GM19025 (cell line): ENCODE measurements around the gene ANKS1A.

Experiments
- ATAC-seq: cut with Tn5 transposase; IDR thresholded peaks from one replicate; pipeline ENCODE4 v1.9.1; 2021; ENCODE audit warnings: mild to moderate bottlenecking, low read depth, moderate library complexity; ENCODE audit not compliant: unreplicated experiment

Gene ANKS1A

DNA sequence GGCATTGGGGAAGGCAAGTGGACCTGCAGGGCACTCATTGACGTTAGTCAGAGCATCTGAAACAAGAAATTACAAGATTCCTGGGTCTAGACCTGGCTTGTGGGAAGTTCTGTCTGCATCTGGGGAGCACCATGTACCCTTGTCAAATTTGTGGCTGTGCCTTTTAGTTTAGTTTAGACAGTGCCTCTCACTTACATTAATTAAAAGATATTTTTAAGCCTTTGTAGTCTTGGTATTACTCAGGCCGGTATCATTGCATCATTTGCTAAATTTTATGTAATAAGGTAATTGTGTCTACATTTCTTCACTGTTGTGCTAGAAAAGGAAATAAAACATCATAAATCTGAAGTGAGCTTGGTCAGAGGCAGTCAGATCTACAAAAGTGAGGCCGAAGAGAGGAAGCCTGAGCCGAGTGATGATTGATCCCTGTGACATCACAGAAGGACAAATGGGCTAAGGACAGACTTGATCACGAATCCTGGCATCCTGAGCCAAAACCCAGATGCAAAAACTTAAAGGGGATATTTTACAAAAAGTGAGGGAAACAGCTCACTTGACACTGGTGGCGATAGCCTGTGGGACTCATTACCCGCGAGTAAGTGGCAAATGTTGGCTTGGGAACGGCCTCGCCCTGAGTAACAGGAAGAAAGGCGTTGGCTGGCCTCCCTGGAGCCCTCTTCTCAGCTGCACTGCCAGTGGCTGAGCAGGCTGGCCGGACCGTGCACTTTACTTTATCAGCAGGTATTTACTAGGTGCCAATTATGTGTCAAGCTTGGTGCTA lies 145.5 kb downstream of the ANKS1A start:
- ATAC-seq, result no peak

DNA sequence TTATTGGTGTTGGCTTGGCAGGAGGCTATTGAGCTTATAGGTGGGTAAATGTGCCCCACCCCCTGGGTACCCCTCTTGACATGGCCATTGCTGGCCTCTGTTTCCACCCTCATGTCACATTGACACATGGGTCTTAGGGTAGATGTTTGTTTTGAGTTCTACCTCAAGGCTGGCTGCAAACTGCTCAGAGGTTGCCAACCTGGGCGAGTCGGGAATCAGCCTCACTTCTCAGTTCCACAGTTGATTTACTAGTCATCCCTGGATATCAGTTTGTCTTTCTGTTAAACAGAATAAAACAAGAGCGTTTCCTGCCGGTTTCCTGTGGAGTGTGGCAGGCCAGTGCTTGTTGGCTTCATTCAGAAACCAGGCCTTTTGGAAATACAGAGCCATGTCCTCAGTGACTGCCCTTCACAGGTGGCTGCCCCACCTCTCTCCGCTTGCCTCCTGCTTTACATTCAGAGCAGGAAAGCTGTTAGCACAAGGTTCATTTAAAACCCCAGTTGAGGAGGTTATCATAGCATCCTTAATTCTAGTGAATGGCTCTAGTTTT lies 146.5 kb downstream of the ANKS1A start:
- no peak for ATAC-seq

DNA sequence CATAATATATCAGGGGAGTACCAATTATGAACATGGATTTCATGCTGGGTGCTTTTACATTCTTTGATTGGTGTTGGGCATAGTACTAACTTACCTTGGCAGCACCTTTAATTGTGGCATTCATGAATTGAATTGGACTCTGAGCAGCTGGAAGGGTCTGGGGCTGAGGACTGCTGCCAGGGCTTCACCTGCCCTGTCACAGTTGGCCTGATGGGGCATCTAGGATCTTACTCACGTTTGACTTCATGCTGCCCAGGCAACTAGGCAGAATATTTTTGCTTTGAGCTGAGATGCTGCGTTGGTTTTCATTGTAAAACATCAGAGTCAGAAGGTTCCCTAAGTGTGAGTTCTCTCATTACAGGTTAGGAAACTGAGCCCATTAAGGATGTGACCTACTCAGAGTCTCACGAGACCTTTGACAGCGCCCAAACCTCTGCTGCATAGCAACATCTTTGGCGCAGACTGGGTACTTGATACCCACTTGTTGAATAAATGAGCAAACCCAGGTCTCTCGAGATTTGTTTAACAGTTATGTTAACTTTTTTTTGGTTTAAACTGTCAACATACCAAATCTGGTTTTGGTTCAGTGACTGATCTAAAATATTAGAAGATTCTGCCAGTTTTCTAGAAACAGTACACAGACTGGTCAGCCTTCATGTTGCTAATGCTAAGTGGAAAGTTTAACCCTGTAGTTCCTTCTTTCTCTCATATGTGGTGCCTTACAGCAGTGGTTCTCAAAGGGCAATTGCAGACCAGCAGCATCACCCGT lies 147.2 kb downstream of the ANKS1A start:
- no peak for ATAC-seq

DNA sequence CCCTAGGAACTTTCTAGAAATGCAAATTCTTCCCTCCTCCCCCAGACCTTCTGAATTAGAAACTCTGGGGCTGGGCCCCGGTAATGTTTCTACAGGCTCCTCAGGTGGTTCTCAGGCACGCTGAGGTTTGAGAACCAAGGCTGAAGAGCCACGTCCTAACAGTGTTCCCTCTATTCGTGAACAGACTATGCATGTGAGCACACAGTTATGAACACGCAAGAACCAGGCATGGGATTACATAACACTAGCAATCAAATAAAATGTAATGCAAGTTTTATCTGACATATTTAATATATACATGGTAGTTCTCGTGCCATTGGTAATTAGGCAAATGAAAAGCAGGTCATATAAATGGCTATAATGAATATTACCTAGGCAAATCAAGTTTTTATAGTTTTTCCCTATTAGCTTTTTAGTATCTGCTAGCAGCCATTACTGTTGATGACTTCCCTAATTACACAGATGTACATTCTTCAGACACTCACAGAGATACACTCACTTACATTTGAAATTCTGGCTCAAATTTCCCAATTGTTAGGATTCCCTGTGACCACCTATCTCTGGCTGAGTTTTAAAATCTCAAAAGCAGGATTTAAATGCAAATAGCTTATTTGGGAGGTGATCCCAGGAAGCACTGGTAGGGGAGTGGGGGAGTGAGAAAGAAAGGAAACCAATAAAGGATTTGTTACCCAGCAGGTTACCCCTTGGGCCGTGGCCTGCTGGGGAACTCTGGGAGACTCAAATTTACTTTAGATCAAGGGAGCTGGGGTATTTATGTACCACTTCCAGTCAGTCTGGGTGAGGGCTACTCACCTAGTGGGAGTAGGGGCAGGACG lies 148.0 kb downstream of the ANKS1A start:
- no peak for ATAC-seq

DNA sequence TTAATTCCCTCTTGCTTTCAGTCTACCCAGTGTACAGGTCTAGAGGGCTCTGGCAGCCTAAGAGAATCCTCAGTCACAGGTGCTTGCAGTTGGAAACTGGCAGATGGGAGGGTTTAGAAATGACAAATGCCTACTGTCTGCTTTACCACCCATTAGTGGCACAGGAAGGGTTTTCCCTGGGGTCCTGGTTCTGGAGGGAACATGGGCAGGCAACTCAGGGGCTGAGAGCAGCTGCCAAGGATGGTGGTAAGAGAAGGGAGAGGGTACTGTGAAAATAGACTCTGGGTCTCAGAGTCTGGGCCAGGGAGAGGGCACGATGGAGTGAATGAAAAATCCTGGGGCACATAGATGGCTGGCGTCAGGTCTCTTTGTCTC lies 148.6 kb downstream of the ANKS1A start:
- ATAC-seq, result no peak

DNA sequence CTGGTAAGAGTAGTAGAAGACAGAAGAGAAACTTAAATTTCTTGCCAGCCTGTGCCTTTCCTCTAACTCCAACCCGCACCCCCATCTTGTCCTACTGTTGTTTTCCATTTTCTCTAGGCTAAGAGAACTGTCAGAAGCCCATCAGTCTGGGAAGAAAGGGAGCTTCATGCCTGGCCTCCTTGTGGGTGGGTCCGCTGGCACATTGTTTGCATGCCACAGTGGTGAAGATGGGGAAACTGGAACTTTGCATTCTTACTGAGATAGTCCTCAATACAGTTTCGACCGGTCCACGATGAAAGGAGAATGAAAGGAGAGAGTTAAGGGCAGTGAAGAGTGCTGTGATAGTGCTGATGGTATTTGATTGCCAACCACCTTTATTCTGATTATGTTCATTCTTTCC lies 149.0 kb downstream of the ANKS1A start:
- ATAC-seq, result no peak

DNA sequence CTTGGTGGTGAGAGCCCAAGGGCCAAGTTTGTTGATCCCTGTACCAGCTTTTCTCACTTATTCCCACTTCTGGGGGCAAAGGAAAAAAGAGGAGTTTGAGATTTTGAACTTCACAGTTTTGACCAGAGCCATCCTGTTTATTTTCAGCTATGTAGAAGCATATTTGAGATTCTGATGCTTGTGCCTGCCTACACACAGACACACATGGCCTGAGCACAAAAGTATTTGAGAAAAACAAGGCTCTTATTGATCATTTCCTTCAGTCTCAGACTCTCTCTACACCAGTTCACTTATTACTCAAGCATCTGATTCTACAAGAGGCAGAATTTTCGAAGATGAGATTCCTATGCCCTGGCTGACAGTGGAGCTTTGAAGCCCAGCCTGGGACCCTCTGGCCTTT lies 151.3 kb downstream of the ANKS1A start:
- no peak for ATAC-seq

DNA sequence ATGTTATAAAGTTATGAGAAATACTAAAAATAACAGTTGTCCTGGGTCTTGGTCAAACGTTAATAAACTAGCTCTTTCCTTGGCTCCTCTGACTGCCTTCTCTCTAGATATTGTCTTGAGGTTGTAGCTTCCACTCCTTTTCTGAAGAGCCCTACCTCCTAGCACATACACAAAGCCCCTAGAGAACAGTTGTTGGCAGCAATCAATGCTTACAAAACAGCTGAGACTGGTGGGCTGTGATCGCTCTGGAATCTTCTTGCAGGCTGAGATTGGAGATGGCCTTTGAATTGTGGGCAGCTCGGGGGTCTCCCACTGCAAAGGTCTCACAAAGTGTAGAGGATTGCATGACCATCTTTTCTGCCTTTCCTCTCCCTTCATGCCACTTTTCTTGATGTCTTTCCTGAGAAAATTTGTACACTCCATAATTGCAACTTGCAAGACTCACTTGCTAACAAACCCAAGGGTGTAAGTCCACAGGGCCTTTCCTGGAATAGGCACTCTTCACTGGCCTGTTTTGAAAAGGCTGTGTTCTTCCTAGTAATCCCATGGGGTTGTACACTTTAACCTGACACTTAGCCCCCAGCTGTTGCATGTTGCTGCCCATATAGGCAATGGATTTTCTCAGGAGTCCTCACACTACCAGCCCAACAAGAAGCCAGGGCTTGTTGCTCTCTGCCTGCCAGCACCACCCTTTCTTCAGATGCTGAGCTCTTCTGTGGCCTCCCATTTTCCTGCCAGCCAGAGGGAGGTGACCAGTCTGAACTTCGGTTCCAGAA lies 152.2 kb downstream of the ANKS1A start:
- no peak for ATAC-seq

DNA sequence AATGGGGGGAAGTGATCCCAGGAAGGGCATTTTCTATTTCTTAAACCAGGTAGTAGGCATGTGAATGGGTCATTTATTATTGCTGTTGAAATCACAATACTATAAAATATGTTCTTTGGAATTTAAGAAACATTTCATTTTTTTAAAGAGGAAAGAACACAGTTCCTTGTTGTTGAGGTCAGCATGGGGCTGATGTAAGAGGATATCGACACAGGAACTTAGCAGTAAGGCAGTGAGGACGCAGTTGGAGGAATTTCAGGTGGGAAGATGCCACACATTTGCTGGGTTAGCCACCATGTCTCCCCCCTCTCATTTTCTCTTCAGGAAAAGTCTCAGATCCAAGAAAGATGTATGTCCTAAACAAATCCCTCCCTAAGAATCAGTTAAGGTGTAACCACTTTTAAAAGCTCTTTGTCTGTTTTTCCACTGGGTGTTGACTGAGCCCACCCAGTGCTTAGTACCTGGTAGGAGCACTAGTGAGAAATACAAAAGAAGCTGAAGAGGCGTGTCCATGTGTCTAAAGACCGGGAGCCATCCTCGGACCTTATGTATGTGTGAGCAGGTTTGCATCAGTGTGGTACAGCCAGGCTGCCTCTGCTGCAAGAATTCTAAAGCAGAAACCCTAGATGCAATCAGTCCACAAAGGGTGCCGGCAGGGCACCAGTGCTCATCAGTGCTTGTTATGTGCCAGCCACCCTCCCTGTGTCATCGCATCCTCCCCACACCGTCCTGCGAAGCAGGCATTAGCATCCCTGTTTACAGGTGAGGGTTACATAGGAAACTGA lies 153.2 kb downstream of the ANKS1A start:
- ATAC-seq, result no peak

DNA sequence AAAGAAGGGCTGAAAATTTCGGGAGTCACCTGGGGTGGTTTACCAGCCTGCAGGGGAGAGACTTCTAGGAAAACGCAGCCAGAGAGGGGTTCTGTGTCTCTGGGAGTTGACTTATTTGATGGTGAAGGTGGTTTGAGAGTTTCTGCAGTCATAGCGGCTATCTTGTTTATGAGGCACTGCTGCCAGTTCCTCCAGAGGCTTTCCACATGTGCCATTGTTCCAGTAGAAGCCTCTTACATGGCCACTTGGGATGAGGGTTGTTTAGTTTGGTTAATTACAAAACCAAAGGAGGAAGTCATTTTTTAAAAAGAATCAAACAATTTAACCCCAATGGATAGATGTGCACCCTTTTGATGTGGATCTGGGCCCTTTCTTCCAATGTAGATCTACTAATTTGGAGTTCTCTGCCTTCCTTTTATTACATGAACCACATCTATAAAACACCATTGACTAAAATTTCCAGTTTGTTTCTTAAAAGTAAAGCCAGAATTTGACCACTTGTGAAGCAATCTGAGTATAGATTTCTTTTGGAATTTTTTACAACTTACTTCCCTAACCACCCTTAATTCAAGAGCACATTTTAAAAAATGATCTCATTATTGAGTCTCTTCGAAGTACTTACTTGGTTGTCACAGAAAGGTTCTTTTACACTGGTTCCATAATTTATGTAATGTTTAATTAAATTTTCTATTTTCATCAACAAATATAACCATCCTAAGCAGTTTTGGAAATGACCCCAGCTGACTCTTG lies 154.5 kb downstream of the ANKS1A start:
- ATAC-seq, result no peak

DNA sequence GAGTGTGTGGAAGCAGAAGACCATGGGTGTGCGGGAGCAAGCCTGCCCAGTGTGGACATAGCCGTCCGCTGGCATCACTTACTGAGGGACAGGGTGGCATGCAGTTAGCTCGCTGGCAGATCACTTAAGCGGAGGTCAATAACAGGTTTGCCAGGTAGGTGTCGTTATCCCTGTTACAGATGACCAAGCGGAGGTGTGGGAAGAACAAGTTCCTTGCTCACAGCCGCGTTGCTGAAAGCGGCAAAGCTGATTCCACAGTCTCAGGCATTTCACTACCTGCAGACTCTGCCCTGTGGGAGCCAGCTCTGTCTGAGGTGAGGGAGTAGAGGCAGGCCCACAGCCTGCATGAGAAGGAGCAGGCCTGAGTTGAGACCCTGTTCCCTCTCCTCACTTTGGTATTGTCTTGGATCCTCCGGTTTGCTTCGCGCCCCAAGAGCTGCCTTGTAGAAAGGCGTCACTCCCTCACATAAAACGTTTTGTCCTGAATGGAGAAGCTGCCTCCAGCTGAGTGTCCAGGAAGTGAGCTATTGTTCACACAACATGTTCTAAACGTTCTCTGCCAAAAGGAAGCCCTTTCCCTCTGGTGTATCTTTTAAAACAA lies 155.2 kb downstream of the ANKS1A start:
- ATAC-seq, result no peak

DNA sequence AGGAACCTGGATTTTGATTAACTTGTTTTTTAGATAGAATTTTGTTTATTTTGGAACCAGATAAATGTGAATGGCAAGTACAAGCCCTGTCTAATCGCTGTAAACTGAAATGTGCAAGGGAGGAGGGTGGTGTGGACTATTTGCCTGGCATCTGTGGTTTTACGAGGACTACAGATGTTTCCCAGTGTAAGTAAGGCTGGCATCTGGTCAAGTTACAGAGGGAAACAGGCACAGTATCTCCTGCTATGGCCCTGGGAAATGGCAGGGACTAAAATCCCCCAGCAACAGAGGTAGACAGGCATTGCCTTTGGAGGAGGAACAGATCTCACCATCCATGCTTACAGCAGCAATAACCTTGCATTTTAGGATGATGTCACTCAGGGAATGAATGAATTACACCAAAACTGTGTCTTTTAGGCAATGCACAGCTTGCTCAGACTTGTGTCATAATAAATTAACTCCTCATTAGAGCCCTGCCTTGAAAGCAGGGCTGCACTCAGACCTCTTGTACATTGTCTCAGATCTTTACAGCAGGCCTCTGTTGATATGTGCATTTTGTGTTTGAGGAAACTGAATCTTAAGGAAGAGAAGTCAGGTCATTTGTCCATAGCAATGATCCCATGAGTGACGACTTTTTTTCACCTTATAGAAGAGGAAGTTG lies 155.8 kb downstream of the ANKS1A start:
- no peak for ATAC-seq

DNA sequence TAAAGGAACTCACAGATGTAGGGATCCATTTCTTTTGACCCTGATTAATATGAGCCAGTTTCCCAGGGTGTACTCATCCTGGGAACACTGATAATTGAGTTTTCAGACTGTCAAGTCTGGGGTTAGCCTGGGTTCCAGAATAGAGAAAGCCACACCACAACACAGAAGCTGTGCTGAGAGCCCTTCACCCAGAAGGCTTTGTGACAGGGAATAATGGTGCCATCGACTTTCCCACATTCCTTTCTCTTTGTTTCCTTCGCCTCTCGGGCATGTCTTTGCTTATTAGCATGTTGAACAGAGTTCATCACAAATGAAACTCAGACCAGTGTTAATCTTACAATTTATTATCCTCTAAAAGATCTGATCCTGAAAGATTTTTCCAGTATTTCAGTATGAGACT lies 157.0 kb downstream of the ANKS1A start:
- no peak for ATAC-seq

DNA sequence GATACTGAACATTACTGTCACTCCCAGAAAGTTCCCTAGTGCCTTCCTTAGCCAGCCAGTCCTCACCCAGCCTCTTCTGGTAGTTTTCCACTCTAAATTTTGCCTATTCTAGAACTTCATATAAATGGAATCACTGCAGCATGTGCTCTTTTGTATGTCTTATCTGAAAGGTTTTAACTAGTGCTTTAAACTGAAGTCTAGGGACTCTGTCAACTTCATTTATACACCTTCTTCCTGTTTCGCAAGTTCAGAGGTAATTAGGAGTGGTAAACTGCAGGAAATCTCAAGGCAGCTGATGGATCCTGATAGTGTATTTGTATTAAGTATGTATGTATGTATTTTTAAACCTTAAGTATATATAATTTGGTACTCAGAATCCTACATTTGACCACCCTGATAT lies 157.8 kb downstream of the ANKS1A start:
- ATAC-seq, result no peak

DNA sequence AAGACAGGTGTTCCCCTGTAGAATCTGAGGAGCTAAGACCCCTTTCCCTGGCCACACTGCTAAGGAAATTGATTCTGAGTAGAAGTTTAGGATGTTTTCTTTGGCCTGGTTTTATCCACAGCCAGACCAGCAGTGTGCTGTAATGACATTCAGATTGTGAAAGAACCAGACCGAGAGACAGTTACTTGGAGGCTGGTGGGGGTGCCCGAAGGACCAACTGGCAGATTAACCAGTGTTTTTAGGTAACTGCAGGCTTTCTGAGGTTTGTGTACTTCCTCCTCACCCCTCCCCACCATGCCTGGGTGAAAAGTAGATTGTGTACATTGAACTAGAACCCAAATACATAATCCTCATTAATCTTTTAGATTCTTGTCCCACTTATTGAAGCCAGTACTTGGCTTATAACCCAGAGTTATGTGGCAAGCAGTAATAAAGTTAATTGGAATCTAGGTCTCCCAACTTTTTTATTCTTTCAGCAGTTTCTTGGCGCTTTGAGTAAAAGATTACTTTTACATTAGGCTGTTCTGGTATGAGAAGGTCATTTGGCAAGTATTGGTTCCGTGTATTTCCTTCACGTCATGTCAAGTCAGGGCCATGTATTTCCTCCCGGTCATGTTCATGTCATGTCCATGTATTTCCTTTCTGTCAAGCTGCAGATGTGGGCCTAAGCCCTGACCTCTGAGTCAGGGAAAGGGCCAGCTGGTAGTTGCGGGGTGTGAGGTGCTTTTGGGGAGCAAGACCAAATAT lies 158.4 kb downstream of the ANKS1A start:
- no peak for ATAC-seq

DNA sequence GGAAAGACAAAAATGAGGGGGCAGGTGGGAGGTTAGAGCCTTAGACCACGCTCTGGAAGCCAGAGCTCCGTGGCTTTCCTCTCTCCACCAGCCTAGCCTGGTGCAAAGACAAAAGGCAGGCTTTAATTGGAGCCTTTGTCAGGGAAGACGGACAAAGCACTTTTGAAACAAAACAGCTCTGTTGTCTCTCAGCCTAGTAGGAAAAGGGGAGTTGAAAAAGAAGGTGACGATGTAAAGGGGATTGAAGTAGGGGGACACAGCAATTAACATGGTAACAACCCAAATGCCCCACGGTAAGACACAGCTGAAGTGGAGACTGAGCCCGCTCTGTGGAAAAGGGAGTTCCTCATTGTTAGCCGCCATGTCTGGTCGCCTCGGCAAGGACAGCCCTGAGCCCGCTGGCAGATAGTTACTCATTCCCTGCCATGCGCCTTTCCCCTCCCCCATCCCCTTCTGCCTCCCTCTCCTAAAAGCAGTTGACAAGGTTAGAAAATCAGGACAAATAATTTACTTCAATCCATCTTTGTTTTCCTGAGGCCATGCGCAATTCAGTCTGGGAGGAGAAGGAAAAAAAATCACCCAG lies 159.1 kb downstream of the ANKS1A start:
- ATAC-seq, result no peak

DNA sequence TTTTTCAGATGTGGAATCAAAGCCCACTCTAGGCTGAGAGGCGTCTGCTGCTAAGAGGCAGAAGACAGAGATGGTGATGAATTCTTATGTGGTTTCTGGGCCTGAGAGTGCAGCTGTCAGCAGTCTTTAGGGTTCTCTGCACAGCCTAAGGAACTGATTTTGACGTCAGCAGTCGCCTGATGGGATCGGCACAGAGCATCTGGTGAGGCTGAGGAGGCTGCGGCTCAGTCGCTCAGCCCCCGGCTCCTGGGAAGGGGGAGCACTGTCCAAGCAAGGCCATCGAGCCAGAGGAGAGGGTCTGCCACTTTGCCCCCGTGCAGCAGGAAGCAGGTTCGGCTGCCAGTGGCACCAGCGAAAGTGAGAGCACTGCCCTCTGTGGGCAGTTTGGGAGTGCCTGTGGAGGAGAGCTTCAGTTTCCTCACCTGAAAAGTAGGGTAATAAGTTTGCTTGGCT lies 159.6 kb downstream of the ANKS1A start:
- no peak for ATAC-seq
